Muscle of leg (tissue), 16 donors: Measurements from ENCODE around the gene TRIM40. TPM values are rescaled to one million over a fixed set of nuclear protein-coding genes. Genes with fewer than 3 reads are reported as not detected.

ENCODE experiments used
- DNase-seq: peaks from one replicate; pipeline ENCODE4 v3.0.0; 2013
- H3K27ac ChIP-seq: one replicate; pipeline ENCODE4 v1.5.1; 2013; ENCODE audit warnings: mild to moderate bottlenecking, low read length, control low read depth
- H3K27me3 ChIP-seq: one replicate; pipeline ENCODE4 v1.6.1; 2013; ENCODE audit warnings: low read length; ENCODE audit not compliant: control insufficient read depth, insufficient read depth
- H3K36me3 ChIP-seq: one replicate; pipeline ENCODE4 v1.6.1; 2013; ENCODE audit warnings: low read length; ENCODE audit not compliant: control insufficient read depth, insufficient read depth
- H3K4me1 ChIP-seq: one replicate; pipeline ENCODE4 v1.6.1; 2013; ENCODE audit warnings: low read length; ENCODE audit not compliant: control insufficient read depth, insufficient read depth
- H3K4me3 ChIP-seq: one replicate; pipeline ENCODE4 v1.5.1; 2013; ENCODE audit warnings: low read length, control low read depth
- H3K9me3 ChIP-seq: replicated peaks from 2 replicates; pipeline ENCODE4 v1.6.1; 2013; ENCODE audit warnings: low read depth, low read length; ENCODE audit not compliant: control insufficient read depth
- WGBS: methylation state at CpG from one replicate; pipeline ENCODE4 v1.1.5; 2013; ENCODE audit warnings: missing lambda C conversion rate; ENCODE audit not compliant: insufficient coverage; 5-methylcytosine and 5-hydroxymethylcytosine counted together
- long read RNA-seq, 11 donors: transcript quantifications; one replicate each; lab custom pipeline, GENCODE V29; 2026
- polyA plus RNA-seq, 8 donors: library from polyadenylated mRNA; unstranded; fragments of 120-200 nt; gene quantifications; one replicate each; pipeline versions ENCODE4 v1.2.1 to v1.2.3, GENCODE V29; 2013; ENCODE audit warnings: inconsistent platforms in 1 of 8, low replicate concordance in 1 of 8; ENCODE audit not compliant: insufficient read length in 8 of 8, insufficient read depth in 1 of 8
- total RNA-seq: library from RNA; stranded (reverse); fragments of 120-200 nt; gene quantifications from one replicate; pipeline ENCODE4 v1.2.4, GENCODE V29; 2013

The TRIM40 gene, protein sequence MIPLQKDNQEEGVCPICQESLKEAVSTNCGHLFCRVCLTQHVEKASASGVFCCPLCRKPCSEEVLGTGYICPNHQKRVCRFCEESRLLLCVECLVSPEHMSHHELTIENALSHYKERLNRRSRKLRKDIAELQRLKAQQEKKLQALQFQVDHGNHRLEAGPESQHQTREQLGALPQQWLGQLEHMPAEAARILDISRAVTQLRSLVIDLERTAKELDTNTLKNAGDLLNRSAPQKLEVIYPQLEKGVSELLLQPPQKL
- total RNA-seq: not detected
- polyA plus RNA-seq: under 1 TPM in 1 of 8 donors, not detected in 7; 0.56 TPM
- long read RNA-seq, donor 1: 0 reads
- long read RNA-seq, donor 2: 0 reads
- long read RNA-seq, donor 3: 0 reads
- long read RNA-seq, donor 4: 0 reads
- long read RNA-seq, donor 5: 0 reads
- long read RNA-seq, donor 6: 0 reads
- long read RNA-seq, donor 7: 0 reads
- long read RNA-seq, donor 8: 0 reads
- long read RNA-seq, donor 9: 0 reads
- long read RNA-seq, donor 10: 0 reads
- long read RNA-seq, donor 11: 0 reads

GRCh38 chr6:30135757-30136156, at the start of gene TRIM40:
TSS of gene TRIM40 (plus strand) at chr6:30136140. CDS start at chr6:30137037, 897 bp downstream.
- H3K4me1 ChIP-seq: no peaks in the 10 kb centered on the region
- DNase-seq: no peak
- H3K27ac ChIP-seq: no peak within 1 kb of the TSS
- H3K27me3 ChIP-seq: peaks cover 18% of the 10 kb centered on the region
- no peak within 1 kb of the TSS for H3K4me3 ChIP-seq
- no peaks in the 10 kb centered on the region for H3K9me3 ChIP-seq
- no peaks in the 10 kb centered on the region for H3K36me3 ChIP-seq
- no CpG with 5 or more reads among the region's 4 CpGs for WGBS

- Histone ChIP-seq H3K4me1 (peaks cover 3% of the 10 kb centered on the region), H3K27ac (no peak overlapping the region), H3K36me3 (no peaks in the 10 kb centered on the region), H3K4me3 (no peak overlapping the region), H3K9me3 (no peaks in the 10 kb centered on the region), H3K27me3 (peaks cover 12% of the 10 kb centered on the region)
- WGBS: 67% methylated on average over 3 of the region's 5 CpGs
- no peak for DNase-seq
Measured at GRCh38 chr6:30087876-30088275, 48.1 kb upstream of the TRIM40 start.

- peaks cover 3% of the 10 kb centered on the region for H3K4me1 ChIP-seq
Measured at GRCh38 chr6:30091577-30092381, 44.2 kb upstream of the TRIM40 start.

GRCh38 chr6:30092852-30093543, 42.9 kb upstream of the TRIM40 start:
- Histone ChIP-seq H3K4me3 (no peak overlapping the region), H3K27ac (no peak overlapping the region), H3K27me3 (peaks cover 42% of the 10 kb centered on the region), H3K9me3 (no peaks in the 10 kb centered on the region), H3K36me3 (no peaks in the 10 kb centered on the region), H3K4me1 (peaks cover 3% of the 10 kb centered on the region)
- DNase-seq: no peak
- WGBS: no CpG with 5 or more reads among the region's 6 CpGs

More at GRCh38 chr6:30091577-30092381, 44.2 kb upstream of the TRIM40 start:
- H3K36me3 ChIP-seq: no peaks in the 10 kb centered on the region
- no peak overlapping the region for H3K4me3 ChIP-seq
- H3K27ac ChIP-seq: no peak overlapping the region
- DNase-seq: no peak
- 38% methylated on average over 11 of the region's 11 CpGs for WGBS
- H3K27me3 ChIP-seq: peaks cover 32% of the 10 kb centered on the region
- H3K9me3 ChIP-seq: no peaks in the 10 kb centered on the region

DNA sequence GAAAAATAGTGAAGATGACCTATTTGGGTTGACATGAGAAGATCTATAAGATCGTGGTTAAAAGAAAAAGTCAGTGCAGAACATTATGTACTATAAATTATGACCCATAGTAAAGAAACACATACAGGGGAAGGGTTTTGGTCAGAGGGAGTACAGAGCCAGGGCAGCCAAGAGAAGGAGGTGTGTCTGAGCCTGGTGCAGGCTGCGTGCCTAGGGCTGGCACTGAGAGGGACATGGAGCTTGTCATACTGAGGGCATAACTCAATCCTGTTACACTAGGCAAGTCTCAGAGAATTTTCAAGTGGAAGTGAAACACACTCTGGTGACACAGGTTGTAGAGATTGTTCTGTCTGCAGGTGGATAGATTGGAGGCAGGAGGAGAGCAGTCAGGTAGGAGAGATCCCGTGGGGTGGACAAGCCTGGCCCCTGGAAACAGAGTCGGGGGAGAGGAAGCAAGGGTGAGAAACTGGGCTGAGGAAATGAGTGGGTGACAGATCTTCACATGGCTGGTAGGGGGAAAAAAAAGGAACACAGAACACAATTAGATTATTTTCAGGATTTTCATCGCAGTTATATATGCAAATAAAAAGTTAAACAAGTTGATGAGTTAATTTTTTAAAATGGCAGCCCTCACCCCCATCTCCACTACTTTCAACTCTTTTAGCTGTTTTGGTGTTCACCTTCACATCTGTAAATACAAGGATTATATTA, 41.8 kb upstream of the TRIM40 start:
- Histone ChIP-seq H3K4me3 (no peak overlapping the region), H3K4me1 (peaks cover 3% of the 10 kb centered on the region), H3K9me3 (no peaks in the 10 kb centered on the region), H3K27ac (no peak overlapping the region), H3K36me3 (no peaks in the 10 kb centered on the region), H3K27me3 (peaks cover 50% of the 10 kb centered on the region)
- DNase-seq: no peak
- WGBS: 60% methylated on average over 3 of the region's 5 CpGs

DNA sequence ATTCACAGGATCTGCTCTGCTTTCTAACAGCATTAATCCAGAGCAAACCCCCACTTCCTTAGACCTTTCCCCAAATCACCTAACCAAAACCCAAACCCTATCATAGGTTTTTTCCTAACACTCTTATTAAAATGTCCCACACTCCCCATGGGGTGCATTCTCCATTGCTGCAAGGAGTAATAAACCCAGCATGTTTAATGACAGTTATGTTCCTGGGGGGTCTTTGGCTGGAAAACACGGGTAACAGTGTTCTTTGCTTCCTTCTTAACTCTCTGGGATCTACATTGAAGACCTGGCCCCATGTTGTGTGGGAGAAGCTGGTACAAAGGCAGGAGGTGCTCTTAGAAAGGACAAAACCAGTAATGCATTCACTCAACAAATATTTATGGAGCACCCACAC, 39.1 kb upstream of the TRIM40 start:
- no peaks in the 10 kb centered on the region for H3K36me3 ChIP-seq
- no CpG with 5 or more reads among the region's 1 CpG for WGBS
- no peaks in the 10 kb centered on the region for H3K9me3 ChIP-seq
- DNase-seq: no peak
- H3K4me1 ChIP-seq: peaks cover 16% of the 10 kb centered on the region
- H3K4me3 ChIP-seq: no peak overlapping the region
- H3K27me3 ChIP-seq: peaks cover 67% of the 10 kb centered on the region
- no peak overlapping the region for H3K27ac ChIP-seq

GRCh38 chr6:30097902-30098768, 37.8 kb upstream of the TRIM40 start:
- 60% methylated on average over 2 of the region's 4 CpGs for WGBS
- DNase-seq: no peak
- no peaks in the 10 kb centered on the region for H3K9me3 ChIP-seq
- H3K4me1 ChIP-seq: peaks cover 17% of the 10 kb centered on the region
- H3K27ac ChIP-seq: no peak overlapping the region
- no peak overlapping the region for H3K4me3 ChIP-seq
- peaks cover 70% of the 10 kb centered on the region for H3K27me3 ChIP-seq
- H3K36me3 ChIP-seq: no peaks in the 10 kb centered on the region

- no peak overlapping the region for H3K27ac ChIP-seq
- H3K36me3 ChIP-seq: no peaks in the 10 kb centered on the region
- no peak overlapping the region for H3K4me3 ChIP-seq
- no peaks in the 10 kb centered on the region for H3K9me3 ChIP-seq
- WGBS: 9% methylated on average over 4 of the region's 8 CpGs
- DNase-seq: no peak
- H3K4me1 ChIP-seq: peaks cover 22% of the 10 kb centered on the region
- H3K27me3 ChIP-seq: peaks cover 70% of the 10 kb centered on the region
Measured at GRCh38 chr6:30100154-30100553, 35.8 kb upstream of the TRIM40 start.
